ENCODE measurements around the gene BRCC3.

DNA sequence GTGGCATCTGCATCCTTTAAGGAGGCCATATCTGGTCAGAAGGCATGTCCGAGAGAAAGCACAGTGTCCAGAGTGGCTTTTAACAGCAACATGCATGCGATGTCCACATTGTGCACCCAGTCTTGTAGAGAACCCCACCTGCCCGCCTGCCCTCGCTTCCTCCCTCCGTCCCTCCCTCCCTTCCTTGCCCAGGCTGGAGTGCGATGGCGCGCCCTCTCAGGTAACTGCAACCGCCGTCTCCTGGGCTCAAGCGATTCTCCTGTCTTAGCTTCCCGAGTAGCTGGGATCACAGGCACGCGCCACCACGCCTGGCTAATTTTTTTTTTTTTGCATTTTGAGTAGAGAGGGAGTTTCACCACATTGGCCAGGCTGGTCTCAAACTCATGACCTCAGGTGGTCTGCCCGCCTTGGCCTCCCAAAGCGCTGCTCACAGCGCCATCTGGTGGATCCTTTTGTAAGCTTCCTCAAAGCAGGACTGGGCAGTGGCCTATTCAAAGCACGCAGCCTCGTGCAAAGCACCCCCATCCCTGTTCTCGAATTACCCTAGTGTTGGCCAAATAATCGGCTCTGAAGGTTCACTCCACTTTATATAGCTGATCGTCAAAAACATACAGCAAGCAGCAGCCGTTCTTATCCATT is 15.0 kb downstream of the BRCC3 start:
- TF ChIP-seq ZNF274 (IDR thresholded peaks at IDR 0.05; ENCODE audit: low read depth, low read length) (no peak), SUZ12 (IDR thresholded peaks at IDR 0.05; ENCODE audit: extremely low read depth, insufficient read depth, insufficient read length) (no peak), YY1 (IDR thresholded peaks at IDR 0.05; ENCODE audit: insufficient read depth, insufficient read length) (no peak)
